GM21528 (cell line): ENCODE results near the gene DDX21.
"Not testable (repeated sequence)": the region's sequence is repeated elsewhere in the genome, so short reads cannot be mapped to it uniquely, and the experiment has no call there.

Source experiments
- ATAC-seq: cut with Tn5 transposase; IDR thresholded peaks from one replicate; pipeline ENCODE4 v1.9.1; 2021; ENCODE audit warnings: mild to moderate bottlenecking, moderate library complexity; ENCODE audit not compliant: unreplicated experiment, low FRiP score

Gene DDX21

GRCh38 chr10:68955832-68956532 lies at the start of gene DDX21:
TSS of gene DDX21 (plus strand) at chr10:68956170. CDS start at chr10:68956226, 56 bp downstream.
- ATAC-seq, result peak; percentile 88

- ATAC-seq, result no peak
Observed at GRCh38 chr10:68924593-68924992, 31.4 kb upstream of the DDX21 start.

GRCh38 chr10:68925489-68925888 lies 30.5 kb upstream of the DDX21 start:
- no peak for ATAC-seq

GRCh38 chr10:68929157-68929556 lies 26.8 kb upstream of the DDX21 start:
- not testable (repeated sequence) for ATAC-seq

DNA sequence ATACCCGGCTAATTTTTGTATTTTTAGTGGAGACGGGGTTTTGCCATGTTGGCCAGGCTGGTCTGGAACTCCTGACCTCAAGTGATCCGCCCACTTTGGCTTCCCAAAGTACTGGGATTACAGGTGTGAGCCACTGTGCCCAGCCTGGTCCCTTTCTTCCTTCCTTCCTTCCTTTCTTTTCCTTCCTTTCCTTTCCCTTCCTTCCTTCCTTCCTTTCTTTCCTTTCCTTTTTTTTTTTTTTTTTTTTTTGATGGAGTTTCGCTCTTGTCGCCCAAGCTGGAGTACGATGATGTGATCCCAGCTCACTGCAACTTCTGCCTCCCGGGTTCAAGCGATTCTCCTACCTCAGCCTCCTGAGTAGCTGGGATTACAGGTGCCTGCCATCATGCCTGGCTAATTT lies 26.1 kb upstream of the DDX21 start:
- ATAC-seq, result not testable (repeated sequence)

GRCh38 chr10:68932860-68933259 lies 23.1 kb upstream of the DDX21 start:
- ATAC-seq, result not testable (repeated sequence)

DNA sequence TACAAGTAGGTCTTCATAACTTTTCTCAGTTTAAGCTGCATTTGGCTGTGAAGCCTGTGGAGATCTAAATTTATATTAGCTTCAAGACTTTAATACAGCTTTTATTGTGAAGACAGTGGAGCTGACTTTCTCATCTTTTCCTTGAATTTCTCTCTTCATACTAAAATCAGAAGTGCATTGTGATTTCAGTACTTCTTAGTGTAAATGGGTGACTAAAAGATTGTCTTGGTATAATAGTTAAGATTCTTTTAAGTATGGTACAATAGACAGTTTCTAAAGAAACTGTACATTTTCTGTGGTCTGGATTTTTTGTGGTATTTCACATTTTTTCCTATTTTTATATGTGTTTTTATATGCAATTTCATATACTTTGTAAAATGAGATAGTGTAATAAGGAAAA lies 21.0 kb upstream of the DDX21 start:
- no peak for ATAC-seq

DNA sequence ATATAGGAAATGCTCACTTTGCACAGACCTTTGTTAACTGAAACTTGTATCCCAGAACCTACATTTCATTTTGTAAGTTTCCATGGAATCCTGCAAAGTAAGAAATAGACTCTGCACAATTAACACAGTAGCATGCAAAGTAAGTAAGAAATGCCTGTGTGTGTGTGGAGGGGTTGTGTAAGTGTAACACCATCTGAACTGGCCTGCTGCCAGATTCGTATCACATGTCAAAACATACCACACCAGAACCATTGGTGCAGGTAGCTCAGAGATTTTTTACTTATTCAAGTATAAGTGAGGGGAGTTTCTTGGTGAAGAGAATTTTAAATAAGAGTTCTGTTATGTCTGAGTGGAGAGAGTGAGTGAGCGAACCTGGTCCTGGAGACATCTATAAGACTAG lies 17.9 kb upstream of the DDX21 start:
- no peak for ATAC-seq

- ATAC-seq, result no peak
Observed at GRCh38 chr10:68938884-68939283, 17.1 kb upstream of the DDX21 start.

- ATAC-seq, result not testable (repeated sequence)
Observed at GRCh38 chr10:68940917-68941316, 15.1 kb upstream of the DDX21 start.

GRCh38 chr10:68950598-68950997 lies 5.4 kb upstream of the DDX21 start:
- ATAC-seq, result no peak

DNA sequence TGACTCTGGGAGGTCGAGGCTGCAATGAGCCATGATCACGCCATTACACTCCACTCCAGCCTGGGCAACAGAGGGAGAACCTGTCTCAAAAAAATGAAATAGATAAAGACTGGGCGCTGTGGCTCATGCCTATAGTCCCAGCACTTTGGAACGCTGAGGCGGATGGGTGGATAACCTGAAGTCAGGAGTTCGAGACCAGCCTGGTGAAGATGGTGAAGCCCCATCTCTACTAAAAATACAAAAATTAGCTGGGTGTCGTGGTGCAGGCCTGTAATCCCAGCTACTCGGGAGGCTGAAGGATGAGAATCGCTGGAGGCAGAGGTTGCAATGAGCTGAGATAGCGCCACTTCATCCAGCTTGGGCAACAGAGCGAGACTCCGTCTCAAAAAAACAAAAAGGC lies 1.1 kb upstream of the DDX21 start:
- no peak for ATAC-seq

DNA sequence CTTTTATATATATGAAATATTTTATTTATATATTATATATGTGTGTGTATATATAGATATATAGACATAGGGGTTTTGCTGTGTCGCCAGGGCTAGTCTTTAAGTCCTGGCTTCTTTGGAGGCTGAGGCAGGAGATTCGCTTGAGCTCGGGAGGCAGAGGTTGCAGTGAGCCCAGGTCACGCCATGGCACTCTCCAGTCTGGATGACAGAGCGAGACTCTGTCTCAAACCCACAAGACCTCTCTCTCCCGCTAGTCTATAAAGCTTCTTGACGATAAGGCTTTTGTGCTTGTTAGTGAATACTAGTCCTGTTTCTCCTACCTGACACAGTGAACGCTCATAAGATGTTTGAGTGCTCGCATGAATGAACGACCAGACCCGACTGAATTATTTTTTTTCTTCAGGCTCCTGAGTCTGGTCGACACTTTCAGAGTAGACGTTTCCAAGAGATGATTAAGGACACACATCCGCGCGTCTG lies 577 bp upstream of the DDX21 start:
- ATAC-seq, result peak; percentile 24

- ATAC-seq, result no peak
Observed at GRCh38 chr10:68957284-68957615, 1.3 kb downstream of the DDX21 start.

GRCh38 chr10:68957654-68958053 lies 1.7 kb downstream of the DDX21 start:
- no peak for ATAC-seq

DNA sequence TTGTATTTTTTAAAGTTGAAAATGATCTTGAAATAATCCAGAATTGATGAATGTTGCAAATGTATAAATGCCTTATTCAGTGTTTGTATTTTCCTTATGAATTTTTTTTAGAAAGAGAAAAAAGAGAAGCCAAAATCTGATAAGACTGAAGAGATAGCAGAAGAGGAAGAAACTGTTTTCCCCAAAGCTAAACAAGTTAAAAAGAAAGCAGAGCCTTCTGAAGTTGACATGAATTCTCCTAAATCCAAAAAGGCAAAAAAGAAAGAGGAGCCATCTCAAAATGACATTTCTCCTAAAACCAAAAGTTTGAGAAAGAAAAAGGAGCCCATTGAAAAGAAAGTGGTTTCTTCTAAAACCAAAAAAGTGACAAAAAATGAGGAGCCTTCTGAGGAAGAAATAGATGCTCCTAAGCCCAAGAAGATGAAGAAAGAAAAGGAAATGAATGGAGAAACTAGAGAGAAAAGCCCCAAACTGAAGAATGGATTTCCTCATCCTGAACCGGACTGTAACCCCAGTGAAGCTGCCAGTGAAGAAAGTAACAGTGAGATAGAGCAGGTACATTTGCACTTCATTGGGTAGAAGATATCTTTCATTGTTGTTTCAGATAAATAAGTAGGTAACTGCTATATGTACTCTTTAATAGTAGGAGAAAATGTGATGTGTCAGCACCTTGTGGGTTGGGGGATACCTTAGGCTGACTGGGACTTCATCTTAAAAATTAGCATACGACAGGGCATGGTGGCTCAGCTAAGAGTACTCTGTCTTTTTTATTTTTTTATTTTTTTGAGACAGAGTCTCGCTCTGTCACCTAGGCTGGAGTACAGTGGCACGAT lies 3.9 kb downstream of the DDX21 start:
- ATAC-seq, result no peak

DNA sequence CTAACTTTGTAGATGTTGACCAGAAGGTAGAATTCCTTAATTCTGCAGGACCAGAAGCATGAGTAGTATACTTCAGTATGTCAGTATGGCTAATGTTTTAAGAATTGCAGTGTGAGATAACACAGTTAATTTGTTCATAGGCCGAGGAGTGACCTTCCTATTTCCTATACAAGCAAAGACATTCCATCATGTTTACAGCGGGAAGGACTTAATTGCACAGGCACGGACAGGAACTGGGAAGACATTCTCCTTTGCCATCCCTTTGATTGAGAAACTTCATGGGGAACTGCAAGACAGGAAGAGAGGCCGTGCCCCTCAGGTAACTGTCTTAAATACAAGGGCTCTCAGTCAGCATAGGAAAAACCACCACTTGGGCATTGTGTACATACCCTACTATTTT lies 7.2 kb downstream of the DDX21 start:
- no peak for ATAC-seq

DNA sequence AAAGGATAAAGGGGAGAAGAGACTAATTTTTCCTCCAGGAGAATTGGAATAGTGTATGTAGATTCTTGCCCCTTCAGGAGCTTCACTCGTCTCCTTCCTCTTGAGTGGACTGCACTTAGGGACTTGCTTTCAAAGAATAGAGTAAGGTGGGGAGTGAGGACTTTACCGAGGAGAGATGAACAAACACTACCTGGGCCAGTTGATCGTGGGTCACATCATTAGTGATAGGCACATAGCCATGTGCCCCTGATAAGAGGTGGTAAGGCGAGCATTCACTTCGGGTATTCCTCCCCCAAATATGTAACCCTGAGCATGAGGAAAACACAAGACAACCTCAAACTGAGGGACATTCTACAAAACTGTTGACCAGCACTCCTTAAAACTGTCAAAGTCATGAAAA lies 18.0 kb downstream of the DDX21 start:
- ATAC-seq, result no peak

- ATAC-seq, result not testable (repeated sequence)
Observed at GRCh38 chr10:68975936-68976473, 20.0 kb downstream of the DDX21 start.

- ATAC-seq, result not testable (repeated sequence)
Observed at GRCh38 chr10:68979738-68980137, 23.8 kb downstream of the DDX21 start.

DNA sequence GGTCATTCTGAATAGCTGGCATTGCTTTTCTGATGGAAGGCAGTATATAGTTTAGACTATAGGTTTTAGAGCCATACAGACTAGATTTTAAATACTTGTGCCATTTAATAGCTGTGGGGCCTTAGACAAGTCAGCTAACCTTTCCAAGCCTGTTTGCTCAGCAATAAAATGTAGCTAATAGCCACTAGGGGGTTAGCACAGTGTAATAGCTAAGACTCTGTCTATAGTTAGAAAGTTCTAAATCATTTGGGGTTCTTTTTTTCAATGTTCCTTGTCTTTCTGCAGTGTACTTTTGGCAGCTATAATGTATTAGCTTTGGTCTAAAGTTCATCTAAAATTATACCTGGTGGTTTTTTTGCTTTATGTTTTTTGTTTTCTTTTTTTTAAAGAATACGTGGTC lies 25.1 kb downstream of the DDX21 start:
- ATAC-seq, result no peak

DNA sequence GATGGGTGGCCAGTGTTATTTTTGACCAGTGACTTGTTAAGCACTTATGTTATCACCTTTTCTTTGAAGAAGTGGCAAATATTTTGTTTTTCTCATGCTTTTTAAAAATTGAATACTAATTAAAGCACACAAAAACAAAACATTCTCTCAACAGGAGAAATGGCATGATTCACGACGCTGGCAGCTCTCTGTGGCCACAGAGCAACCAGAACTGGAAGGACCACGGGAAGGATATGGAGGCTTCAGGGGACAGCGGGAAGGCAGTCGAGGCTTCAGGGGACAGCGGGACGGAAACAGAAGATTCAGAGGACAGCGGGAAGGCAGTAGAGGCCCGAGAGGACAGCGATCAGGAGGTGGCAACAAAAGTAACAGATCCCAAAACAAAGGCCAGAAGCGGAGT lies 26.4 kb downstream of the DDX21 start:
- no peak for ATAC-seq
